Activated T-helper 9 cell treated with anti-CD3 and anti-CD28 coated beads, Interleukin-2, amount 50 U/mL, for 16 hours (primary cell): Measurements from ENCODE around the gene NBAS.
"Not testable (repeated sequence)": the region's sequence is repeated elsewhere in the genome, so short reads cannot be mapped to it uniquely, and the experiment has no call there.

Source experiments
- DNase-seq: peaks from one replicate; pipeline ENCODE4 v3.0.0-alpha.2; 2020; ENCODE audit warnings: low read depth

The NBAS gene

GRCh38 chr2:15359716-15360531 is 201.2 kb downstream of the NBAS start:
- DNase-seq: no peak

- no peak for DNase-seq
These were observed 203.2 kb downstream of the NBAS start for GRCh38 chr2:15357922-15358321.

GRCh38 chr2:15357186-15357585 is 203.9 kb downstream of the NBAS start:
- DNase-seq: no peak

GRCh38 chr2:15355386-15355785 is 205.7 kb downstream of the NBAS start:
- DNase-seq: no peak

GRCh38 chr2:15354596-15355366 is 206.4 kb downstream of the NBAS start:
- no peak for DNase-seq

GRCh38 chr2:15352363-15352762 is 208.8 kb downstream of the NBAS start:
- DNase-seq: no peak

- no peak for DNase-seq
These were observed 212.5 kb downstream of the NBAS start for GRCh38 chr2:15348636-15349035.

GRCh38 chr2:15348045-15348444 is 213.1 kb downstream of the NBAS start:
- DNase-seq: no peak

- no peak for DNase-seq
These were observed 214.5 kb downstream of the NBAS start for GRCh38 chr2:15346624-15347023.

GRCh38 chr2:15337996-15338666 is 223.0 kb downstream of the NBAS start:
- DNase-seq: no peak

GRCh38 chr2:15334644-15335326 is 226.3 kb downstream of the NBAS start:
- DNase-seq: no peak

GRCh38 chr2:15331787-15332186 is 229.3 kb downstream of the NBAS start:
- no peak for DNase-seq

- DNase-seq: no peak
These were observed 235.8 kb downstream of the NBAS start for GRCh38 chr2:15325296-15325695.

GRCh38 chr2:15323227-15323626 is 237.9 kb downstream of the NBAS start:
- no peak for DNase-seq

- not testable (repeated sequence) for DNase-seq
These were observed 239.7 kb downstream of the NBAS start for GRCh38 chr2:15321481-15321880.

GRCh38 chr2:15316370-15316814 is 244.7 kb downstream of the NBAS start:
- DNase-seq: peak; percentile 5

- no peak for DNase-seq
These were observed 245.7 kb downstream of the NBAS start for GRCh38 chr2:15315411-15315810.

GRCh38 chr2:15313657-15314056 is 247.5 kb downstream of the NBAS start:
- no peak for DNase-seq

GRCh38 chr2:15311926-15312325 is 249.2 kb downstream of the NBAS start:
- DNase-seq: no peak

GRCh38 chr2:15311201-15311907 is 249.8 kb downstream of the NBAS start:
- no peak for DNase-seq

GRCh38 chr2:15307526-15307925 is 253.6 kb downstream of the NBAS start:
- no peak for DNase-seq
